Hippocampal formation (tissue), 2 donors: ENCODE results near the gene GTPBP4.
"Not testable (repeated sequence)": the region's sequence is repeated elsewhere in the genome, so short reads cannot be mapped to it uniquely, and the experiment has no call there.

ENCODE experiments used
- DNase-seq, 2 donors: peaks; one replicate each; lab custom pipeline; 2025; lab: John Stamatoyannopoulos, UW

GTPBP4 gene

GRCh38 chr10:1024103-1024502 is 35.9 kb downstream of the GTPBP4 start:
- DNase-seq, result no peak

DNA sequence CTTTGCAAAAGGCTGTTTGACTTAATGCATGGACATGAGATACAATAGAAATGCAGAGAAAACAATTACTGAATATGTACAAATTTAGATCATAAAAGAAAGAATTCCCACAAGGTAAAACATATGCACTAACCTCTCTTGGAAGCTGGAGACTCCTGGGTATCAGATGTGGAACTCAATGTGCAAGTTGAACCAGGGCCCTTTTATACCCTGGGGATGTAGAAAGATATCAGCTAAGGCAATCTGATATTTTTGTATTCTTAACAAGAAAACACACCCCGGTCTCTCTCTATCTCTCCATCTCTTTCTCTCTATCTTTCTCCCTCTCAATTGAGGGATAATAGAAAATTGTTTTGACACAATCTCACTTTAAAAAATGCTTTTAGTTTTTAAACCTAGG is 37.4 kb downstream of the GTPBP4 start, which contains the start of gene IDI2:
Gene IDI2 (minus strand): TSS at position 177 of the 400 bp plus-strand sequence. CDS start 1,136 bp downstream, outside the sequence.
- DNase-seq, result no peak

GRCh38 chr10:1026578-1026977 is 38.3 kb downstream of the GTPBP4 start:
- no peak for DNase-seq

GRCh38 chr10:1029838-1030237 is 41.6 kb downstream of the GTPBP4 start:
- no peak for DNase-seq

DNA sequence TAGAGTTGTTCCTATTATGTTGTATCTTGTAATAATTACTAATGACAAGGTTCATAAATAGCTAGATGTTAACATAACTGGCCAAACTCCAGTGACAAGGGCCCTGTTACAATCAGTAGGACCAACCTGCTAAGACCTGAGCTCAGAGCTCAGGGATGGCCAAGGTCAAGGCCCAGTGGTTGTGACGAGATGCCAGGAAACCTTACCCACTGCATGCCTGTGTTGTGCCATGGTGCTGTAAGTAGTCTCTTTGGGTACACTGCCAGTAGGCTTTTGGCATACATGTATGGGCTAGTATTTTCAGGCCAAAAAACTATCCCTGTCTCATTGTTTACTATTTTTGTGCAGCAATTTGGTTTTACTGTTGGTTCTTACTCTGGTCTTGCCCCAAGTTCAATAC is 45.4 kb downstream of the GTPBP4 start:
- no peak for DNase-seq

DNA sequence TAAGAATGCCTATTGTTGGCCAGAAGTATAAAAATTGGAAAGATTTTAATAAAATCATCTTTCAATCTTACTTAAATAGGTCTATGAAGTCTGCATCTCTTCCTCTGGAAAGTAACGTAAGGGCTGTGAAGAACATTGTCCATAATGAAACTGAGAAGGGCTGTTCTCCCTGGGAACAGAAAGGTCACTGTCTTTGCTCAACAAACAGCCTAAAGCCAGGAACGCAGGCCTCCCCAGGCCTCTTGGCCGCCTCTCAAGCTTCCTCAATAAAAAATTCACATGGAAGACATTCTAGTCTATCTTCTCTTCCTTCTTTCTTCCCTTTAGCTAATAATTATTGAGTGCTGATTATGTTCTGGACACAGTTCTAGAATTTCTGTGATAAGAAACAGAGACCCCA is 46.5 kb downstream of the GTPBP4 start:
- peak; percentile 43 to 75 for DNase-seq

GRCh38 chr10:1035201-1035600 is 47.0 kb downstream of the GTPBP4 start:
- peak; percentile 52 to 55 for DNase-seq

GRCh38 chr10:1036341-1036791 is 48.1 kb downstream of the GTPBP4 start:
- DNase-seq, result no peak

- peak in 1 of 2 donors; percentile 31 for DNase-seq
Measured at GRCh38 chr10:1037098-1037497, 48.9 kb downstream of the GTPBP4 start.

- DNase-seq, result not testable (repeated sequence)
Measured at GRCh38 chr10:1038769-1039168, 50.5 kb downstream of the GTPBP4 start.

DNA sequence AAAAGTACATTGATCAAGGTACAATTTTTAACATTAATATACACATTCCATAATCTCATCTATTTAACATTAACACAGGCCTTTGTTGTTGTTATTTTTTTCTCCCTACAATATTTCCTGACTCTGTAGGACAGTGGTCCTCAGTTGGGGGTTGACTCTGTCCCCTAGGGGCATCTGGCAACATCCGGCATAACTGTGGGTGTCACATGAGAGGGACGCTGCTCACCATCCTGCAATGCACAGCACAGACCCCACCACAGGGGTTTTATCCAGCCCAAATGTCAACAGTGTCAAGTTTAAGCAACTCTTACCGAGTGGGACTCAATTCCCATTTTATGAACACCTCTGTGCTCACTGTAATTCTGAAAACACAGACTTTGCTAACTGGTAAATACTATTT is 51.9 kb downstream of the GTPBP4 start:
- no peak for DNase-seq

GRCh38 chr10:1041514-1041913 is 53.3 kb downstream of the GTPBP4 start:
- no peak for DNase-seq

GRCh38 chr10:1043532-1043995 is 55.3 kb downstream of the GTPBP4 start:
- peak in 1 of 2 donors; percentile 17 for DNase-seq

GRCh38 chr10:1044146-1044545 is 55.9 kb downstream of the GTPBP4 start:
- DNase-seq, result no peak

GRCh38 chr10:1044964-1045363 is 56.7 kb downstream of the GTPBP4 start:
- DNase-seq, result no peak

DNA sequence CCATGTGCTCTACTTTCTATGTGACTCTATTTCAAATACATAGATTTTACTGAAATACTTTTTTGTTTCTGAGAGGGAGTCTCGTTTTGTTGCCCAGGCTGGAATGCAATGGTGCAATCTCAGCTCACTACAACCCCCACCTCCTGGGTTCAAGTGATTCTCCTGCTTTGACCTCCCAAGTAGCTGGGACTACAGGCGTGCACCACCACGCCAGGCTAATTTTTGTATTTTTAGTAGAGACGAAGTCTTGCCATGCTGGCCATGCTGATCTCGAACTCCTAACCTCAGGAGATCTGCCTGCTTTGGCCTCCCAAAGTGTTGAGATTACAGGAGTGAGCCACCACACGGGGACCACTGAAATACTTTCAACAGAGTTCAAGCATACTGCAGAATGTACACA is 57.2 kb downstream of the GTPBP4 start:
- DNase-seq, result no peak

DNA sequence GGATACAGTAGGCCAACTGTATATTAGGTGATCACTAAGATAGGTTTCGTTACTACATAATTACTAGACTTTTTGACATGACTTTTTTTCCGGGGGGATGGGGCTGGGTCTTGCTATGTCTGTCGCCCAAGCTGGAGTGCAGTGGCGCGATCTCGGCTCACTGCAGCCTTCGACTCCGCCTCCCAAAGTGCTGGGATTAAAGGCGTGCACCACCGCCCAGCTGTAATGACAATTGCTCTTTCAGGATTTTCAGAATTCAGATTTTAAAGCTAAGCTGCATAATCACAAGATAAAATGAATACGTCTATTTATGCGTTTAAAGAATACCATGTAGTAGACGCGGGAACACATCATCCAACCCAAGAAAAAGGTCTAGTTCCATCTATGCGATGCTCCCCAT is 59.7 kb downstream of the GTPBP4 start:
- DNase-seq, result no peak

GRCh38 chr10:1048349-1048731 is 60.1 kb downstream of the GTPBP4 start:
- peak in 1 of 2 donors; percentile 23 for DNase-seq

- DNase-seq, result peak; percentile 95 to 96
Measured at GRCh38 chr10:1048732-1049424, 60.6 kb downstream of the GTPBP4 start, which contains the start of gene IDI1. Gene IDI1, minus strand, starts transcription at chr10:1049119. Its CDS starts 116 bp downstream, at chr10:1049003.

DNA sequence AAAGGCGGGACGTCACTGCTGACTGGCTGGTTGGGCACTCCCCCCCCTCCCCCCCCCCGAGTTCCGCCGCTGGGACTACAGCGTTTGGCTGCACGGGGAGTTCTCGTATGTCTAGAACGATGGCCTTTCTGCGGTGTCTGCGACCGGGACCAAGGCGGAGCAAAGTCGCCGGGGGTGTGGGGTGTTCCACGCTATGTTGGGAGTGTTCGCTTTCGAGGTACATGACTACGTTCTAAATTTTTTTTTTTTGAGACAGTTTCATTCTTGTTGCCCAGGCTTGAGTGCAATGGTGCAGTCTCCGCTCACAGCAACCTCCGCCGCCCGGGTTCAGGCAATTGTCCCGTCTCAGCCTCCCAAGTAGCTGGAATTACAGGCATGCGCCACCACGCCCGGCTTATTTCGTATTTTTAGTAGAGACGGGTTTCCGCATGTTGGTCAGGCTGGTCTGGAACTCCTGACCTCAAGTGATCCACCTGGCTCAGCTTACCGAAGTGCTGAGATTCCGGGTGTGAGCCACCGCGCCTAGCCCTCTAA is 61.3 kb downstream of the GTPBP4 start:
- no peak for DNase-seq

DNA sequence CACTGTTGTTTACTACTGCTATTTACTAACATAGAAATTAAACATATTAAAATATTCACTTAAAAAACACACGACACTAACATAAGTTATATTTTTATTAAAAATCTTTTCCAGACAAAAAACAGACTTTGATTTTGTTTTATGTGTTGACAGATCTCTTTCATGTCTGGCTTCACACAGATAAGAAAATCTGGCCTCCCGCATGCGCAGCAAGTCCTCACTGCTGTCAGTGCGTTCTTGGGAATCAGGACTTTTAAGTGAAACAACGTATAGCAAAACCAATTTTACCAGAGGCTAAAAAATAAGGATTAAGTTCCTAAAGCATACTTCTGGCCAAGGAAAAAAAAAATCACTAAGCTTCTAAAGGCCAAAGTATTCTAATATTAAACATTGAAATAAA is 61.9 kb downstream of the GTPBP4 start:
- DNase-seq, result no peak

DNA sequence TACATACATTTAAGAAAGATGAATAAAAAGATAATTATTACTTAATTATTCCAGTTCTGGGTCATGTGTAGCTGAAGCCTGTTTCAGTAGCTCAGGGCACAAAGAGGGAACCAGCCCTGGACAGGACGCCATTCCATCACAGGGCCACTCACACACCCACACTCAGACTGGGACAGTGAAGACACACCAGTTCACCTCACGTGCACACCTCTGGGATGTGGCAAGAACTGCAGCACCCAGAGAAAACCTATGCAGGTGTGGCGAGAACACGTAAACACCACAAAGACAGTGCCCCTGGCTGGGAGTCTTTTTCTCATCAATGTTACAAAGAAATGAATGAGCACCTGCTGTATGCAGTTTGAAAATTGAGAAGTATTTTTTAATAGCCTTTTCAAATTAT is 62.3 kb downstream of the GTPBP4 start:
- no peak for DNase-seq

DNA sequence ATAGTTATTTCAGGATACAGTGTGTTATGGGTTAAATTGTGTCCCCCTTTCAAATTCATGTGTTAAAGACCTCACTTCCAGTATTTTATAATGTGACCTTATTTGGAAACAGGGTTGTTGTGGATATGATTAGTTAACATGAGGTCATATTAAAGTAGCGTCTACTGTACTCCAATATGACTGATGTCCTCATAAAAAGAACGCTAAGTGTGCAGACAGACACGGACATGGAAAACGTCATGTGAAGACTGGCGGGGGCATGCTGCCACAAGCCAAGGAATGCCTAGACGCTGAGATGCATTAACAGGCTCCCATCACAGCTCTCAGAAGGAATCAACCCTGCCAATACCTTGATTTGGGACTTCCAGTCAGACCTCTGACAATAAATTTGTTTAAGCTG is 66.5 kb downstream of the GTPBP4 start:
- DNase-seq, result no peak
